ENCODE data around the gene DHRS7.
A peak's percentile ranks its signal among the peaks of the same experiment; 100 is the strongest.

DHRS7 gene

GRCh38 chr14:60204843-60205774 lies 39.9 kb upstream of the DHRS7 start:
- Histone ChIP-seq H3K9me3 (ENCODE audit: severe bottlenecking) (no peaks in the 10 kb centered on the region), H3K36me3 (ENCODE audit: low read depth) (no peaks in the 10 kb centered on the region), H3K27ac (ENCODE audit: poor library complexity, severe bottlenecking) (no peak overlapping the region), H3K4me3 (ENCODE audit: severe bottlenecking) (no peak overlapping the region), H3K4me1 (ENCODE audit: insufficient read depth, poor library complexity, severe bottlenecking) (no peaks in the 10 kb centered on the region), H3K27me3 (ENCODE audit: insufficient read depth, poor library complexity, severe bottlenecking) (no peaks in the 10 kb centered on the region)
- TF ChIP-seq CTCF (IDR thresholded peaks at IDR 0.05; ENCODE audit: poor library complexity, severe bottlenecking) = no peak
- ATAC-seq (ENCODE audit: low read depth) = no peak
- DNase-seq (ENCODE audit: low spot score) = no peak

DNA sequence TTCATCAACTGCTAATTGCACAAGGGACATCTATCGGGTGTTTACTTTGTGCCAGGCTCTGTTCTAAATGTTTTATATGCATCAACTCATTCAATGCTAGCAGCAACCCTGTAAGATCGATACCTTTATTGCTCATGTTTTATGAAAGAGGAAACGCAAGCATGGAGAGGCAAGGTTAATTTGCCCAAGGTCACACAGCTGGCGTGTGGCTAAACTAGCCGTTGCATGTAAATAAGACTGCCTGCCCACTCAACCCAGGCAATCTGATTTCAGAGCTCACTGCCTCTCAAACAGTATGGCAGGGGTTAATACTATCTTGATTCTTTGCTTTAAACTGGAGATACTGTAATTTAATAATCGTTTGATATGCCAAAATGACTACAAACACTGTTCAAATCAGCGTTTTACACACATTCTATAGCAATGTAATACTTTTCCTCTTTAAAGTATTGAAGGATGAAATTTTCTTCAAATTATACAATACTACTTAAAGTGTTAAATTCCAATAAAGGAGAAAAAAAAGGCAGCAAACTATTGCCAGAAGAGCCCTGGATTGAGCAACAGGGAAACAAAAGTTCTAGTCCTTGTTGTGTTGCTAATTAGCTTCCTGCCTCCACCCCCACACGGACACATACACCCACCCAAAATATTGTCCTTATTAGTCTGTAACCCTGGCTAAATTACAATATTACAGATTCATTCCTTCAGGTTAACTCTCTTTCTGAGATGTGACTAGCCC lies 39.1 kb upstream of the DHRS7 start:
- Histone ChIP-seq H3K27ac (ENCODE audit: poor library complexity, severe bottlenecking) (no peak overlapping the region), H3K27me3 (ENCODE audit: insufficient read depth, poor library complexity, severe bottlenecking) (no peaks in the 10 kb centered on the region), H3K9me3 (ENCODE audit: severe bottlenecking) (no peaks in the 10 kb centered on the region), H3K4me3 (ENCODE audit: severe bottlenecking) (no peak overlapping the region), H3K4me1 (ENCODE audit: insufficient read depth, poor library complexity, severe bottlenecking) (no peaks in the 10 kb centered on the region), H3K36me3 (ENCODE audit: low read depth) (no peaks in the 10 kb centered on the region)
- DNase-seq (ENCODE audit: low spot score) (no peak), ATAC-seq (ENCODE audit: low read depth) (no peak)
- no peak for TF ChIP-seq CTCF (IDR thresholded peaks at IDR 0.05; ENCODE audit: poor library complexity, severe bottlenecking)

GRCh38 chr14:60199321-60199720 lies 34.1 kb upstream of the DHRS7 start:
- no peak for DNase-seq (ENCODE audit: low spot score)
- H3K4me1 ChIP-seq (ENCODE audit: insufficient read depth, poor library complexity, severe bottlenecking) = no peaks in the 10 kb centered on the region
- no peak overlapping the region for H3K4me3 ChIP-seq (ENCODE audit: severe bottlenecking)
- H3K36me3 ChIP-seq (ENCODE audit: low read depth) = no peaks in the 10 kb centered on the region
- ATAC-seq (ENCODE audit: low read depth) = no peak
- no peak overlapping the region for H3K27ac ChIP-seq (ENCODE audit: poor library complexity, severe bottlenecking)
- H3K27me3 ChIP-seq (ENCODE audit: insufficient read depth, poor library complexity, severe bottlenecking) = no peaks in the 10 kb centered on the region
- H3K9me3 ChIP-seq (ENCODE audit: severe bottlenecking) = no peaks in the 10 kb centered on the region
- no peak for TF ChIP-seq CTCF (IDR thresholded peaks at IDR 0.05; ENCODE audit: poor library complexity, severe bottlenecking)

- DNase-seq (ENCODE audit: low spot score) (no peak), ATAC-seq (ENCODE audit: low read depth) (peak; percentile 23; the same call in 2 of the 3 replicates)
- no peak for TF ChIP-seq CTCF (IDR thresholded peaks at IDR 0.05; ENCODE audit: poor library complexity, severe bottlenecking)
- H3K9me3 ChIP-seq (ENCODE audit: severe bottlenecking) = no peaks in the 10 kb centered on the region
- no peak overlapping the region for H3K27ac ChIP-seq (ENCODE audit: poor library complexity, severe bottlenecking)
- H3K4me1 ChIP-seq (ENCODE audit: insufficient read depth, poor library complexity, severe bottlenecking) = no peaks in the 10 kb centered on the region
- no peak overlapping the region for H3K4me3 ChIP-seq (ENCODE audit: severe bottlenecking)
- H3K36me3 ChIP-seq (ENCODE audit: low read depth) = no peaks in the 10 kb centered on the region
- H3K27me3 ChIP-seq (ENCODE audit: insufficient read depth, poor library complexity, severe bottlenecking) = no peaks in the 10 kb centered on the region
Measured at GRCh38 chr14:60197629-60198303, 32.6 kb upstream of the DHRS7 start.

All from RWPE2 (cell line).